H9 (cell line): ENCODE data around the gene NOL11. TPM values are rescaled to one million over a fixed set of nuclear protein-coding genes. Genes with fewer than 3 reads are reported as not detected.

Experiments used
- DNase-seq: peaks from one replicate; pipeline ENCODE4 v3.0.0-alpha.2; 2017
- H2AFZ ChIP-seq: one replicate; pipeline ENCODE4 v1.6.1; 2013; ENCODE audit warnings: mild to moderate bottlenecking, low read length, control low read depth, moderate library complexity
- H2AK5ac ChIP-seq: 2 replicates; pipeline ENCODE4 v1.6.1; 2013; ENCODE audit warnings: low read length, control low read depth, mixed read lengths; ENCODE audit not compliant: insufficient read length
- H2BK120ac ChIP-seq: one replicate; pipeline ENCODE4 v1.6.1; 2013; ENCODE audit warnings: low read depth, mild to moderate bottlenecking, low read length, control low read depth, inconsistent platforms; ENCODE audit not compliant: poor library complexity, severe bottlenecking
- H2BK12ac ChIP-seq: 2 replicates; pipeline ENCODE4 v1.6.1; 2013; ENCODE audit warnings: low read length, control low read depth, mixed read lengths, low read depth; ENCODE audit not compliant: insufficient read length
- H2BK15ac ChIP-seq: 2 replicates; pipeline ENCODE4 v1.6.1; 2013; ENCODE audit warnings: low read depth, low read length, control low read depth
- H2BK20ac ChIP-seq: one replicate; pipeline ENCODE4 v1.6.1; 2013; ENCODE audit warnings: low read depth, mild to moderate bottlenecking, low read length, control low read depth, inconsistent platforms; ENCODE audit not compliant: poor library complexity, severe bottlenecking
- H2BK5ac ChIP-seq: 2 replicates; pipeline ENCODE4 v1.6.1; 2013; ENCODE audit warnings: low read length, control low read depth, mixed read lengths; ENCODE audit not compliant: insufficient read length
- H3K14ac ChIP-seq: 2 replicates; pipeline ENCODE4 v1.6.1; 2013; ENCODE audit warnings: low read length, control low read depth; ENCODE audit not compliant: insufficient read depth
- H3K18ac ChIP-seq: 2 replicates; pipeline ENCODE4 v1.6.1; 2013; ENCODE audit warnings: low read depth, mild to moderate bottlenecking, mixed read lengths, low read length, control low read depth; ENCODE audit not compliant: insufficient read length
- H3K23ac ChIP-seq: 2 replicates; pipeline ENCODE4 v1.6.1; 2013; ENCODE audit warnings: low read length, control low read depth, mixed read lengths, low read depth; ENCODE audit not compliant: insufficient read length
- H3K23me2 ChIP-seq: 2 replicates; pipeline ENCODE4 v1.6.1; 2013; ENCODE audit warnings: low read depth, mild to moderate bottlenecking, mixed read lengths, low read length, control low read depth; ENCODE audit not compliant: insufficient read length, poor library complexity, severe bottlenecking
- H3K27ac ChIP-seq: 2 replicates; pipeline ENCODE4 v1.5.1; 2013; ENCODE audit warnings: low read length, control low read depth, mixed read lengths, low read depth; ENCODE audit not compliant: insufficient read length
- H3K27me3 ChIP-seq: 2 replicates; pipeline ENCODE4 v1.6.1; 2013; ENCODE audit warnings: low read length, control low read depth, inconsistent platforms; ENCODE audit not compliant: insufficient read depth
- H3K4ac ChIP-seq: 2 replicates; pipeline ENCODE4 v1.6.1; 2013; ENCODE audit warnings: low read depth, mild to moderate bottlenecking, control low read depth, inconsistent platforms, low read length, moderate library complexity
- H3K4me1 ChIP-seq: 2 replicates; pipeline ENCODE4 v1.6.1; 2013; ENCODE audit warnings: low read length, control low read depth, inconsistent platforms; ENCODE audit not compliant: insufficient read depth
- H3K4me2 ChIP-seq: 2 replicates; pipeline ENCODE4 v1.6.1; 2013; ENCODE audit warnings: low read length, control low read depth, mixed read lengths; ENCODE audit not compliant: insufficient read length, insufficient read depth
- H3K56ac ChIP-seq: 2 replicates; pipeline ENCODE4 v1.6.1; 2013; ENCODE audit warnings: low read depth, mild to moderate bottlenecking, mixed read lengths, low read length, control low read depth; ENCODE audit not compliant: insufficient read length
- H3K79me1 ChIP-seq: 2 replicates; pipeline ENCODE4 v1.6.1; 2013; ENCODE audit warnings: low read depth, mild to moderate bottlenecking, moderate library complexity, low read length, control low read depth, inconsistent platforms; ENCODE audit not compliant: insufficient read depth, poor library complexity, severe bottlenecking
- H3K79me2 ChIP-seq: 2 replicates; pipeline ENCODE4 v1.6.1; 2013; ENCODE audit warnings: low read length, control low read depth, inconsistent platforms; ENCODE audit not compliant: insufficient read depth
- H3K9ac ChIP-seq: 2 replicates; pipeline ENCODE4 v1.6.1; 2013; ENCODE audit warnings: low read length, control low read depth, mixed read lengths; ENCODE audit not compliant: insufficient read length; ENCODE audit errors: extremely low read depth
- H3K9me3 ChIP-seq: one replicate; pipeline ENCODE4 v1.6.1; 2013; ENCODE audit warnings: low read depth, low read length, inconsistent platforms; ENCODE audit not compliant: control insufficient read depth
- H3T11ph ChIP-seq: one replicate; pipeline ENCODE4 v1.6.1; 2013; ENCODE audit warnings: mild to moderate bottlenecking, low read length, control low read depth, inconsistent platforms
- H4K20me1 ChIP-seq: one replicate; pipeline ENCODE4 v1.6.1; 2013; ENCODE audit not compliant: control insufficient read depth, insufficient read length, insufficient read depth
- H4K5ac ChIP-seq: 2 replicates; pipeline ENCODE4 v1.6.1; 2013; ENCODE audit warnings: low read depth, mild to moderate bottlenecking, mixed read lengths, low read length, control low read depth; ENCODE audit not compliant: insufficient read length
- H4K8ac ChIP-seq: replicated peaks from 2 replicates; pipeline ENCODE4 v1.6.1; 2013; ENCODE audit warnings: low read length, control low read depth, mixed read lengths, low read depth; ENCODE audit not compliant: insufficient read length
- H4K91ac ChIP-seq: 2 replicates; pipeline ENCODE4 v1.6.1; 2013; ENCODE audit warnings: low read depth, mild to moderate bottlenecking, moderate library complexity, mixed read lengths, low read length, control low read depth; ENCODE audit not compliant: insufficient read length
- H3K27ac Mint-ChIP-seq, 3 experiments: 2 replicates in 2 of 3; 3 replicates in 1 of 3; pipeline ENCODE4 v1.8.0; 2020 to 2021; ENCODE audit warnings: mixed read lengths in 3 of 3, mild to moderate bottlenecking in 1 of 3, moderate library complexity in 1 of 3
- H3K27me3 Mint-ChIP-seq: 2 replicates; pipeline ENCODE4 v1.8.0; 2021; ENCODE audit warnings: low read depth, mild to moderate bottlenecking, moderate library complexity, mixed read lengths
- H3K36me3 Mint-ChIP-seq, 3 experiments: 2 replicates in 2 of 3; 3 replicates in 1 of 3; pipeline ENCODE4 v1.8.0; 2020 to 2021; ENCODE audit warnings: low read depth in 3 of 3, mixed read lengths in 3 of 3; ENCODE audit not compliant: insufficient read depth in 1 of 3
- H3K4me1 Mint-ChIP-seq, 2 experiments: 2 replicates each; pipeline ENCODE4 v1.8.0; 2020; ENCODE audit warnings: mixed read lengths in 2 of 2
- H3K4me3 Mint-ChIP-seq, 2 experiments: 2 replicates in 1 of 2; 3 replicates in 1 of 2; pipeline ENCODE4 v1.8.0; 2020 to 2021; ENCODE audit warnings: mild to moderate bottlenecking in 2 of 2, mixed read lengths in 2 of 2, moderate library complexity in 1 of 2
- H3K9me3 Mint-ChIP-seq, 2 experiments: 2 replicates in 1 of 2; 3 replicates in 1 of 2; pipeline ENCODE4 v1.8.0; 2020; ENCODE audit warnings: mild to moderate bottlenecking in 2 of 2, mixed read lengths in 2 of 2, moderate library complexity in 1 of 2
- WGBS: extraction: QIAGEN DNeasy Blood & Tissue Kit; methylation state at CpG from one replicate; pipeline ENCODE4 v1.1.7; 2013; ENCODE audit warnings: missing lambda C conversion rate, low lambda C conversion rate, mixed read lengths; ENCODE audit not compliant: insufficient read length; ENCODE audit errors: extremely low coverage; 5-methylcytosine and 5-hydroxymethylcytosine counted together
- total RNA-seq: library from RNA; stranded (reverse); gene quantifications from 2 replicates; pipeline ENCODE4 v1.2.1, GENCODE V29; 2021
- TF ChIP-seq, protein P1 (sequence below): fragments of 200-600 bp; sonication (generic); conservative IDR thresholded peaks from 3 replicates; pipeline ENCODE4 v1.8.0; 2021; ENCODE audit warnings: antibody characterized with exemption, mild to moderate bottlenecking

The NOL11 gene
- total RNA-seq, 1 experiment from 2014 or later: 114 TPM

DNA sequence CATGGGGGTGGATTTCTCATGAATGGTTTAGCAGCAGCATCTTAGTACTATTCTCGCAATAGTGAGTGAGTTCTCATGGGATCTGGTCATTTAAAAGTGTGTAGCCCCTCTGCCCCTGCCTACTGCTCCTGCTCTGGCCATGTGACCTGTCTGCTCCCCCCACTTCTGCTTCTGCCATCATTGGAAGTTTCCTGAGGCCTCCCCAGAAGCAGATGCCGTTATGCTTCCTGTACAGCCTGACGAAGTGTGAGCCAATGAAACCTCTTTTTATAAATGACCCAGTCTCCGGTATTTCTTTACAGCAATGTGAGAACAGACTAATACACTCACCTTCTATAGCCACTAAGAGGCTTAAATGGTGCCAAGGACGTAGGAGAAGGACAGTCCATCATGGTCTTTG, 51.5 kb downstream of the NOL11 start:
- H4K8ac ChIP-seq: no peak overlapping the region
- no peaks in the 10 kb centered on the region for H3K79me2 ChIP-seq
- H3K27me3 ChIP-seq: no peaks in the 10 kb centered on the region
- Mint-ChIP-seq H3K27ac (peak overlapping the region in 2 of 3 experiments; percentile 38 to 86; a peak in 3 of 7 replicates), H3K4me1 (peaks cover 5 to 13% of the 10 kb centered on the region in 2 experiments), H3K9me3 (no peaks in the 10 kb centered on the region), H3K36me3 (no peaks in the 10 kb centered on the region; a peak in 2 of 7 replicates), H3K4me3 (no peak overlapping the region), H3K27me3 (no peaks in the 10 kb centered on the region)
- H3T11ph ChIP-seq: no peak overlapping the region
- H3K23me2 ChIP-seq: no peaks in the 10 kb centered on the region
- no peak overlapping the region for H3K23ac ChIP-seq
- no peak overlapping the region for H2BK15ac ChIP-seq
- no peaks in the 10 kb centered on the region for H4K20me1 ChIP-seq
- no peak overlapping the region for H4K91ac ChIP-seq
- H3K56ac ChIP-seq: no peak overlapping the region
- no peak overlapping the region for H3K4ac ChIP-seq
- no peak overlapping the region for H3K14ac ChIP-seq
- H2BK5ac ChIP-seq: no peak overlapping the region
- H2AK5ac ChIP-seq: no peak overlapping the region
- no peak overlapping the region for H4K5ac ChIP-seq
- H3K18ac ChIP-seq: no peak overlapping the region
- no CpG with 5 or more reads among the region's 5 CpGs for WGBS
- H2BK20ac ChIP-seq: no peak overlapping the region
- no peaks in the 10 kb centered on the region for H3K79me1 ChIP-seq
- no peaks in the 10 kb centered on the region; the same call in 1 of the 2 replicates for H3K4me1 ChIP-seq
- H2BK12ac ChIP-seq: no peak overlapping the region
- TF ChIP-seq, protein P1, sequence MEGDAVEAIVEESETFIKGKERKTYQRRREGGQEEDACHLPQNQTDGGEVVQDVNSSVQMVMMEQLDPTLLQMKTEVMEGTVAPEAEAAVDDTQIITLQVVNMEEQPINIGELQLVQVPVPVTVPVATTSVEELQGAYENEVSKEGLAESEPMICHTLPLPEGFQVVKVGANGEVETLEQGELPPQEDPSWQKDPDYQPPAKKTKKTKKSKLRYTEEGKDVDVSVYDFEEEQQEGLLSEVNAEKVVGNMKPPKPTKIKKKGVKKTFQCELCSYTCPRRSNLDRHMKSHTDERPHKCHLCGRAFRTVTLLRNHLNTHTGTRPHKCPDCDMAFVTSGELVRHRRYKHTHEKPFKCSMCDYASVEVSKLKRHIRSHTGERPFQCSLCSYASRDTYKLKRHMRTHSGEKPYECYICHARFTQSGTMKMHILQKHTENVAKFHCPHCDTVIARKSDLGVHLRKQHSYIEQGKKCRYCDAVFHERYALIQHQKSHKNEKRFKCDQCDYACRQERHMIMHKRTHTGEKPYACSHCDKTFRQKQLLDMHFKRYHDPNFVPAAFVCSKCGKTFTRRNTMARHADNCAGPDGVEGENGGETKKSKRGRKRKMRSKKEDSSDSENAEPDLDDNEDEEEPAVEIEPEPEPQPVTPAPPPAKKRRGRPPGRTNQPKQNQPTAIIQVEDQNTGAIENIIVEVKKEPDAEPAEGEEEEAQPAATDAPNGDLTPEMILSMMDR: no peak
- H3K9ac ChIP-seq: no peak overlapping the region
- H2AFZ ChIP-seq: no peak overlapping the region
- no peaks in the 10 kb centered on the region for H3K9me3 ChIP-seq
- H3K27ac ChIP-seq: no peak overlapping the region
- DNase-seq: no peak
- H2BK120ac ChIP-seq: no peak overlapping the region
- H3K4me2 ChIP-seq: no peak overlapping the region
